HG03097 (cell line): ENCODE measurements around the gene TNFRSF25.

Experiments
- ATAC-seq: cut with Tn5 transposase; IDR thresholded peaks from one replicate; pipeline ENCODE4 v1.9.1; 2021; ENCODE audit not compliant: unreplicated experiment, low FRiP score

TNFRSF25 gene, protein sequence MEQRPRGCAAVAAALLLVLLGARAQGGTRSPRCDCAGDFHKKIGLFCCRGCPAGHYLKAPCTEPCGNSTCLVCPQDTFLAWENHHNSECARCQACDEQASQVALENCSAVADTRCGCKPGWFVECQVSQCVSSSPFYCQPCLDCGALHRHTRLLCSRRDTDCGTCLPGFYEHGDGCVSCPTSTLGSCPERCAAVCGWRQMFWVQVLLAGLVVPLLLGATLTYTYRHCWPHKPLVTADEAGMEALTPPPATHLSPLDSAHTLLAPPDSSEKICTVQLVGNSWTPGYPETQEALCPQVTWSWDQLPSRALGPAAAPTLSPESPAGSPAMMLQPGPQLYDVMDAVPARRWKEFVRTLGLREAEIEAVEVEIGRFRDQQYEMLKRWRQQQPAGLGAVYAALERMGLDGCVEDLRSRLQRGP

DNA sequence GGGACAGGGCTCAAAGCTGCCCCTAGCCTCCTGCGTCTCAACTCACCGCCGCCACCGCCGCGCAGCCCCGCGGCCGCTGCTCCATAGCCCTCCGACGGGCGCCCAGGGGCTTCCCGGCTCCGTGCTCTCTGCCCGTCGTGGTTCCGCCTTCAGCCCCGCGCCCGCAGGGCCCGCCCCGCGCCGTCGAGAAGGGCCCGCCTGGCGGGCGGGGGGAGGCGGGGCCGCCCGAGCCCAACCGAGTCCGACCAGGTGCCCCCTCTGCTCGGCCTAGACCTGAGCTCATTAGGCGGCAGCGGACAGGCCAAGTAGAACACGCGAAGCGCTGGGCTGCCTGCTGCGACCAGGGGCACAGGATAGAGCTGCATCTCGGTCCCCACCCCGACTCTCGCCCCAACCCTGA is at the start of gene TNFRSF25:
TNFRSF25 (minus strand) TSS at position 151 of the 400 bp plus-strand sequence; CDS start at position 85, 66 bp downstream.
- no peak for ATAC-seq

DNA sequence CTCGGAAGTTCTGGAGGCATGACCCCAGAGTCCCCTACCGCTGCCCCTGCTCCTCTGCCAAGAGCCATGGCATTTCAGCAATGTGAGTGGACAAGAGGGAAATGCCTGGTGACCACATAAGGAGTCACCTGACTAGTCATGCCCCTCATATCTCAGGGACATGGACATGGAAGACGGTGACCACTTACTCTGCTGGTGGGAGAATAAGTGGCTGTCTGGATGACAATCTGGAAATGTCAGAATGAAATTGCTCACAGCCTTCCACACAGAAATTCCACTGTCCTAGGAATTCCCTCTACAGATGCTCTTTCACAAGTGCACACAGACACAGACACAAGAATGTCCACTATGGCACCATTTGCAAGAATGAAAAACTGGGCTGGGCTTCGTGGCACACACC is 49.8 kb upstream of the TNFRSF25 start:
- no peak for ATAC-seq

DNA sequence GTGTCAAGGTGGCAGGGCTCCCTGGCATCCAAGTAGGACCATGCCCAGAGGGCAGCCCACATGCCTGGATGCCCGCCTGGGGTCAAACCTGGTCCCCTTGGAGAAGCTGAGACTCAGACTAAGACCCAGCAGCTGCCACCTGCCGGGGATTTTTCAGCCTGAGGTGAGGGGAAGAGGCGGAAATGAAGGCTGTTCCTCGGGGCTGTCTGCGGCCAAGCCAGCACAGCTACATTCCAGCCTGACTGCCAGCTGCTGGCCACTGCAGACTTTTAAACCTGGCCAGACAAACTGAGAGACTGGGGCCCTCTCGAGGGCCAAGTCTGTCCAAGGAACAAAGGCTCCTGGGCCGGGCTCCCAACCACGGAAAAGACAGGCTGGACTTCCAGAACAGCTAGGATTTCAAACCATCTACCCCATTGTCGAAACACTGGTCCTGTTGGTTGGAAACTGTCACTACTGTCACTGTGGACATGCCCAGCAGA is 47.4 kb upstream of the TNFRSF25 start:
- ATAC-seq, result no peak

- no peak for ATAC-seq
These were observed 46.9 kb upstream of the TNFRSF25 start for GRCh38 chr1:6512908-6513280.

- ATAC-seq, result no peak
These were observed 46.4 kb upstream of the TNFRSF25 start for GRCh38 chr1:6512245-6512907.

DNA sequence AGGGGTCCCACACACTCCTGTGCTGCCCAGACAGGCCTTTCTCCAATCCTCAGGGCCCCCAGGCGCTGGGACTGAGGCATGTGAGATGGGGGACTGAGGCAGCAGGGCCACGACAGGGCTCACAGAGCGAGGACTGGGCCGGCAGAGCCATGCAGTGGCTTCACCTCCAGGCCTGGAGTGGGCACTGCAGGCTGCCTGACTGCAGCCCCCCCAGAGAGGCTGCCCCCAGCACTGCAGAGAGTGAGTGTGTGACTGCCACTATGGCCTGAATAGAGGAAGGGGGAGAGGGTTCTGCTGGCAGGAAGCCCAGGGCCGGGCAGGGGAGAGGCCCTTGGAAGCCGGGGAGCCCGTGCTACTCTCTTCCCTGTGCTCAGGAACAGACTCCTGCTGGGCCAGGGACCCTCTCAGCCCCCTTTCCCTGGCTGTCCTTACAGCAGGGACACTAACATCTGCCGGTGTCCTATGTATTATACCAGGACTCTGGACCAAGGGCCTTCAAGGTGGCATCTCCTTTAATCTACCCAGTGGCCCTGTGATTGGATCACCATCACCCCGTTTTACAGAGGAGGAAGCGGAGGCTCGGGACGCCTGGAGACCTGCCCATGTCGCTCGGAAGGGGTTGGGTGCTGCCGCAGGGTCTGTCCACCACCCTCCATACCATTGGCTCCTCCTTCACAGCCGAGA is 45.7 kb upstream of the TNFRSF25 start:
- ATAC-seq, result no peak

GRCh38 chr1:6511056-6511455 is 45.1 kb upstream of the TNFRSF25 start:
- no peak for ATAC-seq

GRCh38 chr1:6510493-6510892 is 44.5 kb upstream of the TNFRSF25 start:
- no peak for ATAC-seq

GRCh38 chr1:6509919-6510291 is 43.9 kb upstream of the TNFRSF25 start:
- no peak for ATAC-seq

DNA sequence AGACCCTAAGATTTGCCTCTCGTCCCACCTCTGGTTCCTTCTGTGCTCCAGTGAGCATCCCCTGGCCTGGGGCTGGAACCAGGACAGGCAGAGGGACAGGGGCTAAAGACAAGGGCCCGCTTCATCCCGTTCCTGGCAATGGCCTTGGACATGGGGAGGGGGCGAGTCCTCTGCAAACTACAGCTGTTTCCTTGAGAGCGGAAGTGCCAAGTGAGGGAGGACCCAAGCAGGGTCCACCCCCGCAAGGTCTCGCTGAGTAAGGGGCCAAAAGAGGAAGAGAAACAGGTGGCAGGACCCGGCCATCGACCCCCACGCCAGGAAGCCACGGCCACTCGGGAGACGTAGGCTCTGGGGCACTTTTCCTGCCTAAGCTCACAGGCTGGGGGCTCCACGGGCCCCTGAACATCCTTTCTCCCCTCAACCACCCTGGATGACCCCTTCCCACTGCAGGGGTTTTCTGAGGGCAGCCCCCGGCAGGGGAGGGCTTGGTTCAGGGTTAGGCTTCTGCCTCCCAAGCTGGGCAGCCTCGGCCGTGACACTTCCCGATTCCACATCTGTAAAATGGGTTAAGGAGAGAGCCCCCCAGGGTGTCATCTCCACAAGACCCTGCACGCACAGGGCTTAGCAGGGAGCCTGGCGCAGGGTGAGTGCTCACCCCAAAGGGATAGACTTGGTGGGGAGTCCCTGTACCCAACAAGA is 43.4 kb upstream of the TNFRSF25 start:
- no peak for ATAC-seq

DNA sequence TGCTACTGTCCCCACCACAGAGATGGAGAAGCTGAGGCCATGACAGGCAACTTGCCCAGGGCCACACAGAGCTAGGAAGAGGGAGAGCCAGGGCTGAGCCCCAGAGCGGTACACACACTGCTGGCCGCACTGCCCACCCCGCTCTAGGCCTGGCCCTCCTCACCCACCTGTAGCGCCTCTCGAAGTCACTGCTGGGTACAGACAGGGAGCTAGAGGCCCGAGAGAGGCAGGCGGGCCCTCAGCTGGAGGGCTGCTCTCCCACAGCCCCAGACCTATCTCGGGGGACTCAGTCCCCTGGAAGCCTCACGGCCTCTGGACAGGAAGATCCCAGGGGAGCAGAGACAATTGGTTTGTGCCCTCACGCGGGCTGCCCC is 42.8 kb upstream of the TNFRSF25 start:
- no peak for ATAC-seq

GRCh38 chr1:6508154-6508815 is 42.3 kb upstream of the TNFRSF25 start:
- ATAC-seq, result no peak

- ATAC-seq, result no peak
These were observed 41.5 kb upstream of the TNFRSF25 start for GRCh38 chr1:6507461-6507911.

DNA sequence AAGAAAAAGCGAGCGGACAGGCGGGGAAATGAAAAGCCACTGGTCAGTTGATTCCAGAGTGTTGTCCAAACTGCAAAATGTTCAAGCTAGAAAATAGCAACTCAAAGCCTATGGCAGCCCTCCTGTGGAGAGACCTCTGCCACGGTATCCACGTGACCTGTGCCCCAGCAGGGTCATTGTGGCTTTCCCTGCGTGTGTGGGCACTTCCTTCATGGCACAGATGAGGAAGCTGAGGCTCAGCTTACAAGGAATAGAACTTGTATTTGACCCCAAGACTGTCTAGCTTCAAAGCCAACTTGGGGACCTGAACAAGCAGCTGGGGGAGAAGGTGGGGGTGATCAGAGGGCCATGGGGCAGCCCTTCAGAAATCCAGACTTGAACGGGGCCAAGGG is 41.1 kb upstream of the TNFRSF25 start:
- ATAC-seq, result no peak

DNA sequence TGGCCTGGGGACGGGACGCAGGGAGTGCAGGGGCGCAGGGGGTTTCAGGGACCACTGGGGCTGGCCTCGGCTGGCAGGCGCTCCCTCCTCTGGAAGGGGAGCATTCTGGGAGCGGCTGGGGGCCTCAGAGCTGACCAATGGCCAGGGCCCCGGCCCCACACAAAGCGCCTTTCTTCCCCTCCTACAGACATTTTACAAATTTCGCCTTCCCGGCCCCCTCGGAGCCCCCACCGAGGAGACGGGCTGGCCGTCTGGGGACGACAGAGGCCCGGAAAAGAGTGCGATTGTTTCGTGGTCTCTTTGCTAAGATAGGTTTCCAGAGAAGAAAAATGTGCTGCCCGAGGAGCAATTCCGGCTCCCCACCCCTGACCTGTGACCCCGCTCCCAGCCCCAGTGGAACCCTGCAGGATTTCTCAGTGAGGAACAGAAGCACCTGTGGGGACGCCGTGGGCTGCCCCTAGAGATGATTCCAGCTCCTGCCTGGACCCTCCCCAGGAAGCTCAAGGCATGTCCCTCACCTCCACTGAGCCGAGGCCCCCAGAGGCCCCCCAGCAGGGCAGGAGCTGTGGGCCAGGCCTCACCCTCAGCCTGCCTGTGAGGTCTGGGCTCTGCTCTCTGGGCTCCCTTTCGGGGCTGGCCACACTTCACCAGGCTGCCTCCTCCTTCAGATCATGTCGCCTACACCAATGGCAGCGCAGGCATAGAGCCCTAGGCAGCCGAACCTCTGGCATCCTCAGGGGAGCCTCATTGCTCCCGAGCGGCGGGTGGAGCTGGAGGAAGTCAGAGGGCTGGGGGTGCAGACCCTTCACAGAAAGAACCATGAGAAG is 40.5 kb upstream of the TNFRSF25 start:
- ATAC-seq, result no peak

GRCh38 chr1:6505367-6506209 is 39.6 kb upstream of the TNFRSF25 start:
- ATAC-seq, result no peak

DNA sequence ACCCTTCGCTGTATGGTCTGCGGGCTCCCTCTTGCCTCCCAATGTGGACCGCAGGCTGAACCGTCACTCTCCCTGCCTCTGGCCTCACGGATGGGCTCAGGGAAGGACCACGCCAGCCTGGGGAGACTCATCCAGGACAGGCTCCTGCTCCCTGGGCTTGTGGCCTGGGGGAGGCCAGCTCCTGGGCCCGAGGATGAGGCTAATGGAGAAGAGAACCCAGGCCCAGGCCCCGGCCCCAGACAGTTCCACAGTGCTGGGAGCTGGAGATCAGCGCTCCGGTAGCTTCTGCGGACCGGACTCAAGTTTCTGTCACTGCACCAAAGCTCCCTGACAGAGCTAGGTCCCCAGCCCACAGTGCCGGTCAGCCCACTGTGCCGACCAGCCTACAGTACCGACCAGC is 38.9 kb upstream of the TNFRSF25 start:
- ATAC-seq, result no peak

DNA sequence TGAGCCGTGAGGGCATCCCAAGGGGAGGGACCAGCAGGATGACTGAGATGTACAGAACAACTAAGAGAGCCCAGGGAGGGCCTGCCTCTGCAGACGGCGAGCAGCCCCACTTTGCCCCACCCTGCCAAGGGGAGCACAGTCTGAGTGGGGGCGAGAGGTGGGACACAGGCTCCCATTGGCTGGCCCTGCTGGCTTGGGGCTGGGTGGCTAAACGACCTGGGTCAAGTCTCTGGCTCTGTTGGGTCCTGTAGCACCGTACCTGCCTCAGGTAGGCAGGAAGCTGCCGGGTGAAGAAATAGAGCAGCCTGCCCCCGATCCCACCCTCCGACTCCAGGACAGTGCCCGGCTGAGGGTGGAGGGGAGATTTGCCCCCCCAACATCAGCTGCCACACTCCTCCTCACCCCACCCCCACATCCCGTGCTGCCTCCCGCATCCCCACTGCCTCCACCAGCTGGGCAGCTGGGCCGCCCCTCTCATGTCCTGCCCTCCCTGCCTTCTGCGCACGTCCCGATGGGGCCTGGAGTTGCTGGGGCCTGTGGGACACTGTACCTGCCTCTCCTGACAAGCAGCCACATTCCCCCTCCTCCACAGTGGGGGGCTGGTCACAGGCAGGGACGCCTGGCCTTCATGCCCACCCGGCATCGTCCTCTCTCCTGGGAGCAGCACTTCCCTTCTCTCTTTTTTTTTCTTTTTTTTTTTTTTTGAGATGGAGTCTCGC is 38.1 kb upstream of the TNFRSF25 start:
- ATAC-seq, result no peak
